Adrenal gland (tissue), 12 donors: ENCODE data around the gene ACBD4. TPM values are rescaled to one million over a fixed set of nuclear protein-coding genes. Genes with fewer than 3 reads are reported as not detected.

Experiments used
- DNase-seq, 7 donors: peaks; one replicate each; pipeline ENCODE4 v3.0.0-alpha.2; 2019 to 2020
- H3K27ac ChIP-seq, 5 donors: fragments of 200-600 bp; sonication (generic) in 4 of 5; 1 replicate in 3 of 5; 2 replicates in 2 of 5; pipeline versions ENCODE4 v1.5.1 to v1.8.0; 2016 to 2020; ENCODE audit warnings: mild to moderate bottlenecking in 1 of 5
- H3K27me3 ChIP-seq: fragments of 200-600 bp; 2 replicates; pipeline ENCODE4 v1.8.0; 2021
- H3K36me3 ChIP-seq, 2 donors: fragments of 200-600 bp; replicated peaks in 1 of 2; 1 replicate in 1 of 2; 2 replicates in 1 of 2; pipeline versions ENCODE4 v1.5.1 to v1.8.0; 2018 to 2022
- H3K4me1 ChIP-seq, 2 donors: fragments of 200-600 bp; replicated peaks in 1 of 2; 1 replicate in 1 of 2; 2 replicates in 1 of 2; pipeline versions ENCODE4 v1.5.1 to v1.8.0; 2018 to 2021
- H3K4me3 ChIP-seq, 4 donors: fragments of 200-600 bp; sonication (generic) in 3 of 4; one replicate each; pipeline ENCODE4 v1.5.1; 2016 to 2018
- H3K9me3 ChIP-seq, 3 donors: fragments of 200-600 bp; sonication (generic) in 1 of 3; replicated peaks in 1 of 3; 1 replicate in 2 of 3; 2 replicates in 1 of 3; pipeline versions ENCODE4 v1.5.1 to v1.8.0; 2016 to 2021
- POLR2A ChIP-seq, 2 donors: fragments of 450-650 bp; IDR thresholded peaks; one replicate each; pipeline ENCODE4 v1.6.1; 2017; ENCODE audit warnings: antibody characterized with exemption in 2 of 2, mild to moderate bottlenecking in 2 of 2, moderate library complexity in 1 of 2
- WGBS, 4 donors: extraction: QIAGEN DNeasy Blood & Tissue Kit in 2 of 4; methylation state at CpG; one replicate each; pipeline versions ENCODE4 v1.1.5 to v1.1.7; 2013 to 2017; 5-methylcytosine and 5-hydroxymethylcytosine counted together
- intact Hi-C, 2 donors: fragments of 100-400 bp; cut with DNase I; formaldehyde crosslinking; loops; one replicate each; pipeline versions ENCODE4 v1.14.1 to v1.15.0; 2022 to 2023
- polyA plus RNA-seq, 3 donors: library from polyadenylated mRNA; stranded (reverse); fragments of 200-250 nt in 2 of 3; fragments of 350-450 nt in 1 of 3; fragmentation: Illumina TruSeq in 1 of 3; extraction: RNeasy Lipid Tissue Mini Kit (QIAGEN cat#74804) in 1 of 3; gene quantifications; one replicate each; pipeline ENCODE4 v1.2.3, GENCODE V29; 2013 to 2014
- total RNA-seq, 9 donors: library from RNA; depleted of rRNA in 4 of 9; stranded (reverse); fragments of >200 nt in 4 of 9; fragments of 120-200 nt in 1 of 9; fragmentation: NEBNext Ultra II Directional in 1 of 9; extraction: Animal tissue kit (Norgen Biotek cat#: 25700) in 1 of 9; gene quantifications; one replicate each; pipeline versions ENCODE4 v1.1.0 to v1.2.4, GENCODE V29; 2013 to 2023
- TF ChIP-seq, protein P1 (sequence below), 6 experiments: fragments of 450-650 bp in 4 of 6; fragments of 200-600 bp in 2 of 6; sonication (generic) in 1 of 6; IDR thresholded peaks; 1 replicate in 5 of 6; 2 replicates in 1 of 6; pipeline versions ENCODE4 v1.5.1 to v1.8.0; 2016 to 2021; ENCODE audit warnings: antibody characterized with exemption in 6 of 6, mild to moderate bottlenecking in 2 of 6, moderate library complexity in 1 of 6
- donor health status: healthy with polysubstance abuse.
- donor health status: Bipolar disorder and iron deficiency.
- donor health status: DM: yes; HTN: yes; CAD: no.
- donor health status: DM: no; HTN: no; CAD: no.
- donor health status: DM: no; HTN: no; CAD: no.
- donor health status: DM: yes; HTN: yes; CAD: no.

Gene ACBD4
- total and polyA plus RNA-seq, 12 donors = 6.6 to 71.3 (median 23.6) TPM

DNA sequence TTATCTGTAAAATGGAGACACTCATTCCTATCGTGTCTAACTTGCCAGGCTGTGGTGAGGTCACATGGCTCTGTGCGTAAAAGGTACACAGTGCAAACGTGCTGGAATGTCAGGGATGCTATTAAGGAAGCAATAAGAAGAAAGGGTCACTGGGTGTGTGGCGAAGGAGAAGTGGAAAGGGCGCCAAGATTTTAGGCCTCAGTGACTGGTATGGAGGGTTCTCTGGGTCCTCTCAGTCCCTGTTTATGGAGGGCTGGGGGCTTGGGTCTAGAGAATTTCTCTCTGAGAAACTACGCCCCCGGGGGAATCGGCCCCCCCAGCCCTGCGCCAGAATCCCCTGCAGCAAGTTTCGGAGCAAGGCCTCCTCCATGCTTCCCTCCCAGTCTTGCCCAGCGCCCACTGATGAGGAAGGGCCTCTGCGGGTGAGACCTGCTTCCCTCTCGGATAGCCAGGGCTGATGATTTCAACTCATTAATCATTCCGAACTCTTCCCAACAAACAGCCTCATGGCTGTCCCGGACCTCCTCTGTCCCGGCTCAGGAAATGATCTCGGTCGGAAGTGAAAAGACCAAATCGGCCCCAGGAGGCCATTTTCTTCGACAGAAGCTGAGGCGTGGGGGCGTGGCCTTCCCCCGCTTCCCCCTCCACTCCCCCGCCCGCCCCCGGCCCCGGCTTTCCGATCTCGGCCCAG lies 11.5 kb downstream of the ACBD4 start:
- DNase-seq = peak; percentile 72 to 92 (median 90)
- WGBS, 4 donors = 5 to 11% (median 6%) methylated on average over 9 to 29 of the region's 29 CpGs
- intact Hi-C loops = no loop called here
- Histone ChIP-seq H3K36me3 (no peaks in the 10 kb centered on the region), H3K27ac (peak overlapping the region; percentile 86 to 99 (median 96)), H3K4me1 (peaks cover 40 to 47% of the 10 kb centered on the region in 2 donors), H3K27me3 (no peaks in the 10 kb centered on the region), H3K4me3 (peak overlapping the region in 3 of 4 donors; percentile 26 to 63 (median 60)), H3K9me3 (no peaks in the 10 kb centered on the region)
- TF ChIP-seq, protein P1, sequence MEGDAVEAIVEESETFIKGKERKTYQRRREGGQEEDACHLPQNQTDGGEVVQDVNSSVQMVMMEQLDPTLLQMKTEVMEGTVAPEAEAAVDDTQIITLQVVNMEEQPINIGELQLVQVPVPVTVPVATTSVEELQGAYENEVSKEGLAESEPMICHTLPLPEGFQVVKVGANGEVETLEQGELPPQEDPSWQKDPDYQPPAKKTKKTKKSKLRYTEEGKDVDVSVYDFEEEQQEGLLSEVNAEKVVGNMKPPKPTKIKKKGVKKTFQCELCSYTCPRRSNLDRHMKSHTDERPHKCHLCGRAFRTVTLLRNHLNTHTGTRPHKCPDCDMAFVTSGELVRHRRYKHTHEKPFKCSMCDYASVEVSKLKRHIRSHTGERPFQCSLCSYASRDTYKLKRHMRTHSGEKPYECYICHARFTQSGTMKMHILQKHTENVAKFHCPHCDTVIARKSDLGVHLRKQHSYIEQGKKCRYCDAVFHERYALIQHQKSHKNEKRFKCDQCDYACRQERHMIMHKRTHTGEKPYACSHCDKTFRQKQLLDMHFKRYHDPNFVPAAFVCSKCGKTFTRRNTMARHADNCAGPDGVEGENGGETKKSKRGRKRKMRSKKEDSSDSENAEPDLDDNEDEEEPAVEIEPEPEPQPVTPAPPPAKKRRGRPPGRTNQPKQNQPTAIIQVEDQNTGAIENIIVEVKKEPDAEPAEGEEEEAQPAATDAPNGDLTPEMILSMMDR (IDR thresholded peaks at IDR 0.05) = no peak
- peak in 1 of 2 donors; percentile 67 for TF ChIP-seq POLR2A (IDR thresholded peaks at IDR 0.05)

- peak overlapping the region in 3 of 4 donors; percentile 26 to 63 (median 60) for H3K4me3 ChIP-seq
- H3K4me1 ChIP-seq = peaks cover 41 to 54% of the 10 kb centered on the region in 2 donors
- H3K27me3 ChIP-seq = no peaks in the 10 kb centered on the region
- DNase-seq = peak; percentile 83 to 91 (median 84)
- TF ChIP-seq POLR2A (IDR thresholded peaks at IDR 0.05) = peak; percentile 21 to 53
- TF ChIP-seq, protein P1 (IDR thresholded peaks at IDR 0.05) = no peak
- 0% methylated on average over 33 to 38 of the region's 38 CpGs for WGBS, 4 donors
- peak overlapping the region; percentile 86 to 99 (median 96) for H3K27ac ChIP-seq
- no peaks in the 10 kb centered on the region for H3K9me3 ChIP-seq
- intact Hi-C loops = no loop called here
- no peaks in the 10 kb centered on the region for H3K36me3 ChIP-seq
Measured at GRCh38 chr17:45147581-45148182, 12.2 kb downstream of the ACBD4 start.

GRCh38 chr17:45148183-45149036 lies 12.9 kb downstream of the ACBD4 start, which contains the start of gene HEXIM1:
Gene HEXIM1 (plus strand): TSS chr17:45148475. CDS start chr17:45149191, 716 bp downstream.
- Histone ChIP-seq H3K27ac (peak within 1 kb of the TSS; percentile 95 to 99 (median 96)), H3K4me3 (peak within 1 kb of the TSS; percentile 69 to 97 (median 86)), H3K9me3 (no peaks in the 10 kb centered on the region), H3K36me3 (no peaks in the 10 kb centered on the region), H3K27me3 (no peaks in the 10 kb centered on the region), H3K4me1 (peaks cover 39 to 52% of the 10 kb centered on the region in 2 donors)
- TF ChIP-seq POLR2A (IDR thresholded peaks at IDR 0.05) = peak; percentile 99 to 100
- TF ChIP-seq, protein P1 (IDR thresholded peaks at IDR 0.05) = peak in 2 of 6 experiments; percentile 9 to 18
- 0 to 1% (median 0%) methylated on average over 41 to 58 of the region's 58 CpGs for WGBS, 4 donors
- intact Hi-C loops = no loop called here
- DNase-seq = peak; percentile 98 to 100 (median 99)
